Lower leg skin (tissue), 4 donors: ENCODE measurements around the gene OSGIN1. TPM values are rescaled to one million over a fixed set of nuclear protein-coding genes. Genes with fewer than 3 reads are reported as not detected.

Experiments used
- DNase-seq, 2 donors: peaks; one replicate each; pipeline ENCODE4 v3.0.0-alpha.2; 2019; ENCODE audit warnings: low spot score in 2 of 2
- H3K4me3 ChIP-seq: fragments of 200-600 bp; sonication (generic); 2 replicates; pipeline ENCODE4 v1.5.1; 2017; ENCODE audit warnings: mild to moderate bottlenecking, low read depth; ENCODE audit not compliant: poor library complexity, severe bottlenecking
- POLR2A ChIP-seq, 2 donors: fragments of 450-650 bp; IDR thresholded peaks; one replicate each; pipeline ENCODE4 v1.6.1; 2016 to 2017; ENCODE audit warnings: antibody characterized with exemption in 2 of 2, mild to moderate bottlenecking in 1 of 2, moderate library complexity in 1 of 2
- WGBS, 2 donors: methylation state at CpG; one replicate each; pipeline ENCODE4 v1.1.5; 2018; 5-methylcytosine and 5-hydroxymethylcytosine counted together
- intact Hi-C: fragments of 100-400 bp; cut with DNase I; formaldehyde crosslinking; loops from one replicate; pipeline ENCODE4 v1.15.0; 2023; ENCODE audit warnings: low total_unique reads
- total RNA-seq, 4 donors: library from RNA; depleted of rRNA; stranded (reverse); fragments of >200 nt; gene quantifications; one replicate each; pipeline ENCODE4 v1.1.0, GENCODE V29; 2016
- TF ChIP-seq, protein P1 (sequence below), 3 donors: fragments of 450-650 bp; IDR thresholded peaks; one replicate each; pipeline ENCODE4 v1.5.1; 2016; ENCODE audit warnings: antibody characterized with exemption in 3 of 3, mild to moderate bottlenecking in 3 of 3, moderate library complexity in 2 of 3

OSGIN1 gene
- total RNA-seq, 4 donors from 2014 or later = 1.1 to 3.2 (median 2.4) TPM

DNA sequence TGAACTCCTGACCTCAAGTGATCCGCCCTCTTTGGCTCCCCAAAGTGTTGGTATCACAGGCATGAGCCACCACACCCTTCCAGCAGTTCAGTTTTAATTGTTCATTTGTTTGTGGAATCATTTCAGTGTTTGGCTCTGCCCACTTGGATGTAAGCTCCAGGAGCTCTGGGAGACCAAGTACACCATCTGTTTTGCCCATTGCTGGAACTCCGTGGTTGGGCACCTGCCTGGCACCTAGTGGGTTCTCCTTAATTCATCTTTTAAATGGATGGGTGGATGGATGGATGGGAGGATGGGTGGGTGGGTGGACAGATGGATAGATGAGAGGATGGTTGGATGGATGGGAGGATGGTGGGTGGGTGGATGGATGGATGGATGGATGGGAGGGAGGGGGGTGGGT is 14.1 kb downstream of the OSGIN1 start:
- no peak overlapping the region for H3K4me3 ChIP-seq
- DNase-seq = no peak
- 65 to 75% methylated on average over 2 of the region's 2 CpGs for WGBS, 2 donors
- no peak for TF ChIP-seq POLR2A (IDR thresholded peaks at IDR 0.05)
- TF ChIP-seq, protein P1, sequence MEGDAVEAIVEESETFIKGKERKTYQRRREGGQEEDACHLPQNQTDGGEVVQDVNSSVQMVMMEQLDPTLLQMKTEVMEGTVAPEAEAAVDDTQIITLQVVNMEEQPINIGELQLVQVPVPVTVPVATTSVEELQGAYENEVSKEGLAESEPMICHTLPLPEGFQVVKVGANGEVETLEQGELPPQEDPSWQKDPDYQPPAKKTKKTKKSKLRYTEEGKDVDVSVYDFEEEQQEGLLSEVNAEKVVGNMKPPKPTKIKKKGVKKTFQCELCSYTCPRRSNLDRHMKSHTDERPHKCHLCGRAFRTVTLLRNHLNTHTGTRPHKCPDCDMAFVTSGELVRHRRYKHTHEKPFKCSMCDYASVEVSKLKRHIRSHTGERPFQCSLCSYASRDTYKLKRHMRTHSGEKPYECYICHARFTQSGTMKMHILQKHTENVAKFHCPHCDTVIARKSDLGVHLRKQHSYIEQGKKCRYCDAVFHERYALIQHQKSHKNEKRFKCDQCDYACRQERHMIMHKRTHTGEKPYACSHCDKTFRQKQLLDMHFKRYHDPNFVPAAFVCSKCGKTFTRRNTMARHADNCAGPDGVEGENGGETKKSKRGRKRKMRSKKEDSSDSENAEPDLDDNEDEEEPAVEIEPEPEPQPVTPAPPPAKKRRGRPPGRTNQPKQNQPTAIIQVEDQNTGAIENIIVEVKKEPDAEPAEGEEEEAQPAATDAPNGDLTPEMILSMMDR (IDR thresholded peaks at IDR 0.05) = no peak
- intact Hi-C loops = no loop called here

DNA sequence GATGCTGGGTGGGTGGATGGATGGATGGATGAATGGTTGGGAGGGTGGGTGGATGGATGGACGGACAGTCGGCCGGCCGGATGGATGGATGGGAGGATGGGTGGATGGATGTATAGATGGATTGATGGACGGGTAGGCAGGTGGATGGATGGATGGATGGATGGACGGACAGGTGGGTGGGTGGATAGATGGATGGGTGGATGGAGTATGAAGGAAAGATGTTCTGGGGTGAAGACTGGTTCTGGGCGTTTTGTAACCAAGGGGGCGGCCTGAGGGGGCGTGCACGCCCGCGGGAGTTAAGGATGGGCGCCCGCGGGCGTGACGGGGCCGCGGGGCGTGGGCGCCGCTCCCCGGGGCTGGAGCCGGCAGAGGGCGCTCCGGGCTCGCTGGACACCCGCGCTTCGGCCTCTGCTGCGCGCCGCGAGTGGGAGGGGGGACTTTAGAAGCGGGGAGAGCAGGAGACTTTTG is 14.8 kb downstream of the OSGIN1 start, which contains the start of gene NECAB2:
Gene NECAB2 (plus strand): TSS at position 407 of the 468 bp plus-strand sequence. CDS start 405 bp downstream, outside the sequence.
- no peak for DNase-seq
- no peak within 1 kb of the TSS for H3K4me3 ChIP-seq
- no peak for TF ChIP-seq POLR2A (IDR thresholded peaks at IDR 0.05)
- TF ChIP-seq, protein P1 (IDR thresholded peaks at IDR 0.05) = peak in 1 of 3 donors; percentile 40
- intact Hi-C loops = no loop called here
- 12 to 13% methylated on average over 34 of the region's 35 CpGs for WGBS, 2 donors

DNA sequence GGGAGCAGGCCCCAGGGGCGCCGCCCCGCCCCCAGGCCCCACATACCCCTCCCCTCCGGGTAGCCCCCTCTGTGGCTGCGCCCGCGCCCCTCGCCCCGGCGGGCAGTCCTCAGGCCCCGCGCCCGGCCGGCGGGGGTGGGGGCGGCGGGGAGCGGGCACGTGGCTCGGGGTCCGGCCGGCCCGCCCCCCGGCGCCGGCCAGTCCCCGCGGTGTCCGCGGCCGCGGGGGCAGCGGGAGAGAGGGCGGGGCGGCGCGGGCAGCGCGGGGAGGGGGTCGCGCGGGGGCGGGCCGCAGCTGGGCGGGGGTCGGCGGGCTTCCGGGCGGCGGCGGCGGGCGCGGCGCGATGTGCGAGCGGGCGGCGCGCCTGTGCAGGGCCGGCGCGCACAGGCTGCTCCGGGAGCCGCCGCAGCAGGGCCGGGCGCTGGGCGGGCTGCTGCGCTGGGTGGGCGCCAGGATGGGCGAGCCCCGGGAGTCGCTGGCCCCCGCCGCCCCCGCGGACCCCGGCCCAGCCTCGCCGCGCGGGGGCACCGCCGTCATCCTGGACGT is 15.3 kb downstream of the OSGIN1 start:
- H3K4me3 ChIP-seq = no peak overlapping the region
- WGBS, 2 donors = 0% methylated on average over 4 to 17 of the region's 87 CpGs
- DNase-seq = no peak
- intact Hi-C loops = no loop called here
- no peak for TF ChIP-seq POLR2A (IDR thresholded peaks at IDR 0.05)
- TF ChIP-seq, protein P1 (IDR thresholded peaks at IDR 0.05) = no peak

DNA sequence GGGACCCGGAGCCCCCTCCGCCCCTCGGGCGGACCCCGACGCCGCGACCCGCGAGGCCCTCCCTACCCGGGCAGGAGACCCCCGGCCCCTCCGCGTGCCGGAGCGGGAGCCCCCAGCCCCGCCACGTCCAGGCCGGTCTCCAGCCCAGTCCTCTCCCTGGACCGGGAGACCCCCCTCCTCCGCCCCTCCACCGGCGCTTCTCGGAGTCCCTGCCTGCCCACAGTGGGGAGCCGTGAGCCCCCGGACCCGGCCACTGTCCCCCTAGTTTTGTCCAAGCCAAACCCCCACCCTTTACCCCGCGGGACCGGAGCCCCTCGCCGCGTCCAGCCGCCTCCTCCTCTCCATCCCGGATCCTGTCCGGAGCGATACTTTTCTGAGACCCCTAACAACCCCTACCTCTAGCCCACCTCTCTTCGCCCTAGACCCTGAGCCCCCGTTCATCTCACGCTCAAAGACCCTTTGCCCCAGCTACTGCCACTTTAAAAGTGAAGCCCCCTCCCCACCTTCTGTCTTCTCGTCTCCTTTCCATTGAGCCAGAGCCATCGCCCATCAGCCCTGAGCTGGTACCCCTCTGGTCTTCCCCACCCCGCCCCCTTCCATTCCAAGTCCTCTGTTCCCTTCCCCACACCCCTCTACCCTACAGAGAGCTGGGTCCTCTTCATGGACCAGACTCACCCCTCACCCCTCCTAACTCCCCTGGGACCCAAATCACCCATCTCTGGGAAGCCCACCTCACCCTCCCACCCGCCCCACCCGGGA is 16.0 kb downstream of the OSGIN1 start:
- TF ChIP-seq POLR2A (IDR thresholded peaks at IDR 0.05) = no peak
- TF ChIP-seq, protein P1 (IDR thresholded peaks at IDR 0.05) = no peak
- H3K4me3 ChIP-seq = no peak overlapping the region
- 8 to 9% methylated on average over 35 to 39 of the region's 45 CpGs for WGBS, 2 donors
- intact Hi-C loops = no loop called here
- DNase-seq = no peak

DNA sequence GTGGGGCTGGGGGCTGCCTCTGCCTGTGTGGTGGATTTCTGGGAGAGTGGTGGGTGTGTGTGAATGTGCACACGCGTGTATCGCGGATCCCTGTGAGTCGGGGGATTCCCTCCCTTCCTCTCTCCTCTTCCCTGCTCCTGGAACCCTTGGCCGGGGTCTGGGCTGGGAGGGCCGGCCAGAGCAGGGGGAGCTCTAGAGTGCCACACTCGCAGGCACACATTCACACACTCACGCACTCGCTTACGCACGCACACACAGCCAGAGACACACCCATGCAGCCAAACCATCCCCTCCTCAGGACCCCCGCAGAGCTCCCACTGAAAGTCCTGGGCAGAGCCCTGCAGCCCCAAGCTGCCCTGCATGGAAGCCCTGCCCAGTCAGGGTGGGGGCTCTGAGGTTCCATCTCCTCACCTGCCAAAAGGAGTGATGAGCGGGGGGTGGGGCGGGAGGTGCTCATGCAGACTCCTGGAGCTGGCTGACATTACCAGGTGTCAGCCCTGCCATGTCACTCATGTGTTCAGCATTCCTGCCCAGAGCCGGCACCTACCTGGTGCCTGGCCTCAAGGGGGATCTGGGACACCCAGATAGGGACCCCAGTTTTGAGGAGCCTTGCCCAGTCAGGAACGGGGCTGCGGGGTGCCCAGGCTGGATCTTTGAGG is 16.9 kb downstream of the OSGIN1 start:
- WGBS, 2 donors = 34 to 46% methylated on average over 17 to 18 of the region's 18 CpGs
- TF ChIP-seq, protein P1 (IDR thresholded peaks at IDR 0.05) = no peak
- no peak for TF ChIP-seq POLR2A (IDR thresholded peaks at IDR 0.05)
- no peak for DNase-seq
- intact Hi-C loops = no loop called here
- H3K4me3 ChIP-seq = no peak overlapping the region
